SH-SY5Y (cell line): Measurements from ENCODE around the gene ZNF132.

ENCODE experiments used
- GATA2 ChIP-seq: IDR thresholded peaks from 2 replicates; pipeline ENCODE4 v1.6.1; 2011; ENCODE audit warnings: mild to moderate bottlenecking, low read depth, low read length
- GATA3 ChIP-seq: IDR thresholded peaks from 2 replicates; pipeline ENCODE4 v1.6.1; 2011; ENCODE audit warnings: low read depth, mild to moderate bottlenecking, low read length, moderate library complexity

- TF ChIP-seq GATA2: no peak
- TF ChIP-seq GATA3: no peak
Measured at GRCh38 chr19:58456111-58456510, 16.2 kb upstream of the ZNF132 start.
